SH-SY5Y (cell line): ENCODE results near the gene ZNF428.

ENCODE experiments used
- GATA2 ChIP-seq: IDR thresholded peaks from 2 replicates; pipeline ENCODE4 v1.6.1; 2011; ENCODE audit warnings: mild to moderate bottlenecking, low read depth, low read length
- GATA3 ChIP-seq: IDR thresholded peaks from 2 replicates; pipeline ENCODE4 v1.6.1; 2011; ENCODE audit warnings: low read depth, mild to moderate bottlenecking, low read length, moderate library complexity

ZNF428 gene

DNA sequence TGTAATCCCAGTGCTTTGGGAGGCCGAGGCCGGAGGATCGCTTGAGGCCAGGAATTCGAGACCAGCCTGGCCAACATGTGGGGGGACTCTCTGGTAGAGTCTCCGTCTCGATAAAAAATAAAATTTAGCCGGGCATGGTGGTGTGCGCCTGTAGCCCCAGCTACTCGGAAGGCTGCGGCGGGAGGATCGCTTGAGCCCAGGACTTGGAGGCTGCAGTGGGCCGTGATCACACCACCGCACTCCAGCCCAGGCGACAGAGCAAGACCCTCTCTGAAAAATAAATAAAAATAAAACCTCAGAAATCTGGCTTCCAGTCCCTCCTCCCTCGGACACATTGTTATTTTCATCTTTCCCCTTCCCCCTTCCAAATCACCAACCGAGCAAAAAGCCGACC, 23.8 kb downstream of the ZNF428 start:
- no peak for TF ChIP-seq GATA3
- no peak for TF ChIP-seq GATA2

DNA sequence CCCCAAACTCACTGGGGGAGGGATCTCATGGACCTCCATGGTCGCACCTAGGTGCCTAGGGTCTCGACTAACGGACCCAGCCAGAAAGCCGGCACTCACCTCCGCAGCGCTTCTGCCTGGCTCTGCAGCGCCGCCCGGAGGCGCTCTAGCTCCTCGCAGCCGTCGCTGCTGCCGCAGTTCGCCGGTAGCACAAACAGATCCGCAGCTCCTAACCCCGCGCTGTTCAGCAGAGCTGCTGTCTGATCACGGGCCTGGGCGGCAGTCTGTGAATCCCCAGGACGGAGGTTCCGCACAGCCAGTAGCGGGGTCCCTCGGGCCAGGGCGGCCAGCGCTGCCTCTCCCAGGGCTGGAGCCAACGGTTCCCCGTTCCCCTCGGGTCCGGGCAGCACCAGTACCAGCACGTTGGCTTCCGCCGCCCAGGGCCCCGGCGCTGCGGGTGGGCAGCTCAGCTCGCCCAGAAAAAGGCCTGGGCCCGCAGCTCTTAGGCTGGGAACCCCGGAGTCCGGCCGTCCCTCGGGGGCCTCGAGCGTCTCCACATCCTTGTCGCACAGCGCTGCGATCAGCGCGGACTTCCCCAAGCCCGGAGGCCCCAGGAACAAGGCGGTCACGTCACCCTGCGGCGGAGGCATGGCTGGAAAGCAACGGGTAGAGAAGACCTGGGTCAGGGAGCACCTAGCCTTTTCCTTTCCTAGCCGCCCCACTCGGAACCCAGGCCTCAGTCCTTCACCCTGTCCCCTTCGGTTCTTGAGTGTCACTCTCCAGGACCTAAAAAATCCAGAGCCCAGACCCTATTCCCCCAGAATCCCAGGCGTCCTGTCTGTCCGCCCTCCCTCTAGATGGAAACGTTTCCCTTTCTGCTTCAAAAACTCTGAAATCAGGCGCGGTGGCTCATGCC, 24.5 kb downstream of the ZNF428 start:
- TF ChIP-seq GATA3: no peak
- no peak for TF ChIP-seq GATA2

DNA sequence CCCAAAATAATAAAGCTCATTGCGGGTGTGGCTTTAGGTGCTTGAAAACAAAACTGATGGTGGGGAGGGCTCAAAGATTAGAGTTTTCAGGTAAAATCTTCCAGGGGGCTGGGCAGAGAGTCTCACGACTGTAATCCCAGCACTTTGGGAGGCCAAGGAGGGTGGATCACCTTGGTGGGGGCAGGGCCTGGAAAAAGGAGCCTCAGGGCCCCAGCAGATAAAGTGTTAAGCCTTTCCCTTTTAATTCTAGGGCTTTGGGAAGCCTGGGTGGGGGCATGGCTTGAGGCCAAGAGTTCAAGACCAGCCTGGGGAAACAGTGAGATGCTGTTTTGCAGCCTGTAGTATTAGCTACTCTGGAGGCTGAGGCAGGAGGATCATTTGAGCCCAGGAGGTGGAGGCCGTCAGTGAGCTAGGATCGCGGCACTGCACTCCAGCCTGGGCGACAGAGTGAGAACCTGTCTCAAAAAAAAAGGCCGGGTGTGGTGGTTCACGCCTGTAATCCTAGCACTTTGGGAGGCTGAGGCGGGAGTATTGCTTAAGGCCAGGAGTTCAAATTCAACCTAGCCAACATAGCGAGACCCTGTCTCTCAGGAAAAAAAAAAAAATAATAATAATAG, 25.2 kb downstream of the ZNF428 start:
- TF ChIP-seq GATA3 (no peak), GATA2 (no peak)

DNA sequence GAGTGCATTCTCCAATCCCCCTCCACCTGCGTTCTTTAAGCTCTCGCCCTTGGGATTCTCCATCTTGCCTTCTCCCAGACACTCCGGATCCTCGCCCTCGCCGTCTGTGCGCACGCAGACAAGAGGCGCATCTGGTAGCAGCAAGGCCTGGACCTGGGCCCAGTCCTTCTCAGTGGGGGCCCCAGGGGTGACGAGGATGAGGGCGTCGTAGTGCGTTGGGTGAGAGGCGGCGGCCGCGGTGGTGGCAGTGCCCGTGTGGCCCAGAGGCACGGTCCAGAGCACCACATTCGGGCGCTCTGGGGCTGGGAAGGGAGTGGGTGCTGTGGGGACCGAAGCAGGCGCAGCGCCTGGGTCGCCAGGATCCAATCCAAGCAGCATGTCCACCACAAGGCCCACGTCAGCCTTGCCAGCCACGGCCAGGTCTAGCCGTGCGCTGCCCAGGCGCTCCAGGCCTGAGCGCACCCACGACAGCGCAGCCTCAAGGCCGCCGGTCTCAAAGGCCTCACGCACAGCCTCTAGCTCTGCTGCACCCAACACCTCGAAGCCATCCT, 26.6 kb downstream of the ZNF428 start:
- no peak for TF ChIP-seq GATA3
- no peak for TF ChIP-seq GATA2

DNA sequence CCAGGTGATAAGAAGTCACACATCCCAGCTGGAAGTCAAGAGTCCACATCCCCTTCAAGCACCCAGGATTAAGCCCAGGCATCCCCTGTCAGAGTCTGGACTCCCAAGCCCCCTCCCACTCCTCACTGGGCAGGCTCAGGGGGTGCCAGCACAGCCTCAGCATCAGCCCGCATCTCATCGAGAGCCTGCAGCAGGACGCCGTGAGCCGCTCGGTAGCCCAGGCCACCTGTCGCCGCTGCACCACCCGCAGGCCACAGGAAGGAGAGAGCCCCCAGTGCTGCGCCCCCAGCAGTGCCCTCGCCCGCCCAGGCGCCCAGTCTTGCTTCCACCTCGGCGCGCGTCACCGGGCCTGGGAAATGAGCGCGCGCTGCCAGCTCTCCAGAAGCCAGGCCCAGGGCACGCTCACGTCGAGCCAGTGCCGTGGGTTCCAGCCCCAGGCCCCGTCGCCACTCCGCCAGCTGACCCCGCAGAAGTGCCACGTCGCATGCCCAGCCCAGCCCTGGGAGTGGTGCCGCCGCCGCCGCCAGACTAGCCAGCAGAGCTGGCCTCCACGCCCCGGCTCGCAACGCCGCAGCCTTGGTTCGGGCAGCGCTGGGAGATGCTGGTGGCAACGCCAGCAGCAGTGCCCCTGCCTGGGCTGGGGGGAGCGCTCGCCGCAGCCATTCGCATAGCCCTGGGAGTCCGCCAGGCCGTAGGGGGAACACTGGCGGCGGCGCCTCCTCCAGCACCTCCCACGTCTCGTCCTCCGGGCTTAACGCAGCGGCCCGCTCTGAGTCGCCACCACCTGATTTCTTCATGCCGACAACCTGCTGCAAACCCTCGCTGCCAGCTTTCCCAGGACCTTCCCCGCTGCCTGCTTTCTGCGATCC, 27.3 kb downstream of the ZNF428 start:
- TF ChIP-seq GATA2 (no peak), GATA3 (no peak)

DNA sequence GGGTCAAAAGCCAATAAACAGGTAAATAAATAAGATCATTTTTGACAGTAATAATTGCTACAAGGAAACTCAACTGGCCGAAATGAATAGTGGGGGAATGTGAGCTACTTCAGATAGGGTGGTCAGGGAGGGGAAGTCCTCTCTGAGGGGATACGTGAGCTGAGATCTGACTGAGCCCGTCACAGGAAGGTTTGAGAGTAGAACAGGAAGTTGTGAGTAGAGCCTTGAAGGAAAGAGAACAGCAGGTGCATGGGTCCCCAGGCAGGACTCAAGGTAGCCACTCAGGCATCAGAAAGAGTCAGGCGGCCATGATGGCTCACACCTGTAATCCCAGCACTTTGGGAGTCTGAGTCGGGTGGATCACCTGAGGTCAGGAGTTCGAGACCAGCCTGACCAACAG, 29.8 kb downstream of the ZNF428 start:
- no peak for TF ChIP-seq GATA3

DNA sequence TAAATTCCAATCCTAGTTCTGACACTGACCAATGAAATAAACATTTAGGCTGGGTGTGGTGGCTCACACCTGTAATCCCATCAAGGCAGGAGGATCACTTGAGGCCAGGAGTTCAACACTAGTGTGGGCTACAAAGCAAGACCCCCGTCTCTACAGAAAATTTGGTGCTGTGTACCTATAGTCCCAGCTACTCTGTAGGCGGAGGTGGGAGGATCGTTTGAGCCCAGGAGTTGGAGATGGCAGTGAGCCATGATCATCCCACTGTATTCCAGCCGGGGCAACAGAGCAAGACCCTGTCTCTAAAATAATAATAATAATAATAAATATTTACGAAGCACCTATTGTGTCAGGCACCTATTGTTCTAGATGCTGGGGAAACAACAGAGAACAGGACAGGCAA, 30.2 kb downstream of the ZNF428 start:
- TF ChIP-seq GATA2 (no peak), GATA3 (no peak)

DNA sequence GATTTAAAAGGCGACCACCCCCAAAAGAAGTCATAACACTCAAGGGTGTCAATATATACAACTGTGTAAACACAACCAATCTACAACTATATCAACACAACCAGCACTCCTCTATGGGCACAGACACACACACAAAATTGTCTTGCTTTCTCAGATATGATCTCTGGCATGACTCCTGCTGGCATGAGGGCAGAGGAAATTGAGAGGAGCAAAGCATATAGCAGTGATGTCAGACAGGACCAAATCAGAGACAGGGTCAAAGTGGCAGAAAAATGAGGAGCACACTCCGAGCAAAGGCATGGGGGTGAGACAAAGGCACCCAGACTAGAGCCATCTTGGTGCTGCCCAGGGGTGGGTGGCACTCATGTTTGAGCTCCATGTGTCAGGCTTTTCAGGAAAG, 33.1 kb downstream of the ZNF428 start:
- TF ChIP-seq GATA3 (no peak), GATA2 (peak; percentile 72)

DNA sequence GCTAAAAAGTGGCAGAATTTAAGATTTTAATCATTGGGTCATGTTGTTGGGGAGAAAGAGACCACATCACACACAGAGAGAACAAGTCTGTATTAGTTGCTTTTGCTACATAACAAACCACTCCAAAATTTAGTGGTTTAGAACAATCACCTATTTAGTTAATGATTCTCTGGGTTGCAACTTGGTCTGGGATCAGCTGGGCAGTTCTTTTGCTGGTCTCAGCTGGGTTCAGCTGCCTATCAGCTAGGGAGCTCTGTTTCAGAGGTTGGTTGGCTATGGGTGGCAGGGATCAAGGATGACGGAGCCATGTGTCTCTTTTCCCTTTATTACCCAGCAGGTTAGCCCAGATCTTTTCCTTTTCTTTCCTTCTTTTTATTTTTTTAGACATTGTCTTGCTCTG, 34.9 kb downstream of the ZNF428 start:
- TF ChIP-seq GATA3 (no peak), GATA2 (no peak)

DNA sequence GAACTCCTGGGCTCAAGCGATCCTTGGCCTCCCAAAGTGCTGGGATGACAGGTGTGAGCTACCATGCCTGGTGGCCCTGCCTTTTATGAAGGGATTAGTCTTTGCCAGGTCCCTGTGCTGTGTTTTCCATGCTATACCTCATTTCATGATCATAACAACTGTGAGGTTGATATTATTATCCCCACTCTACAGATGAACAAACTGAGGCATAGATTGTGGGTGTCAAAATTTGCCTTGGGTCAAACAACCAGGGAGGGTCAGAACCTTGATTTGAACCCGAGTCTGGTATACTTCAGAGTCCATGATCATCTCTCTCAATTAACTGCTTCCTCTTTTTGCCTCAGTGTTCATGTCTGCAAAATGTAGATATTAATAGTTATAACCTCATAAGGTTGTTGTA, 36.9 kb downstream of the ZNF428 start:
- TF ChIP-seq GATA2: no peak
- TF ChIP-seq GATA3: no peak

DNA sequence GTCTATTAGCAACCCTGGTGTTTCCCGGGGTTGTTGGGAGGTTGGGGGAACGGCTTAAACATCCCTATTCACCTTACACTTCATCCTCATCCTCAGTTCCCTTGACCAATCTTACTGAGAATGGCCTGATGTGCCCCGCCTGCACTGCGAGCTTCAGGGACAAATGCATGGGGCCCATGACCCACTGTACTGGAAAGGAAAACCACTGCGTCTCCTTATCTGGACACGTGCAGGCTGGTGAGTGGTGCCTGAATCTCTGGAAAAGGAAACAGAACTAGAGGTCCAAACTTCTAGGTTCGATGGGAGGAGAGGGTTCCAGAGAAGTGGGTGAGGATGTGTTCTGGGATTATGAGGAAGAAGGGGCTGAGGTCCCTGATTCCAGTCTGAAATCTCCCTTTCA, 38.0 kb downstream of the ZNF428 start:
- TF ChIP-seq GATA2 (no peak), GATA3 (no peak)

DNA sequence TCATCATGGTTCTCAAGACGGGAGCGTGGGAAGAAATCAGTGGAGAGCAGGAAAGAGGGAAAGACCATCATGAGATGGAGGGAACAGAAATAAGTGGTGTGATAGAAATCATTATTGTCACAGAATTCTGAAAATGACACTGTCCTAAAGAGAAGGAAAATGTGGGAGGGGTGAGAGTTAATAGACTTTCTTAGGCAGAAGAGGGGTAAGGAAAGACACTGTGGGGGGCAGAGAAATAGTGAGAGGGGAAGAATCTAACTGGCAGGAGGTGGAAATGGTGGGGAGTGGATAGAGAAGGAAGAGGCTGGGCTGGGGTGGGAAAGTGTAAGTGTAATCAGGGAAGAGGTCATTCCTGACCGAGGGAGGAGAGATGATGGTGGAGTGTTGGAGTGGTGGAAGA, 40.6 kb downstream of the ZNF428 start:
- TF ChIP-seq GATA3: no peak
- no peak for TF ChIP-seq GATA2

DNA sequence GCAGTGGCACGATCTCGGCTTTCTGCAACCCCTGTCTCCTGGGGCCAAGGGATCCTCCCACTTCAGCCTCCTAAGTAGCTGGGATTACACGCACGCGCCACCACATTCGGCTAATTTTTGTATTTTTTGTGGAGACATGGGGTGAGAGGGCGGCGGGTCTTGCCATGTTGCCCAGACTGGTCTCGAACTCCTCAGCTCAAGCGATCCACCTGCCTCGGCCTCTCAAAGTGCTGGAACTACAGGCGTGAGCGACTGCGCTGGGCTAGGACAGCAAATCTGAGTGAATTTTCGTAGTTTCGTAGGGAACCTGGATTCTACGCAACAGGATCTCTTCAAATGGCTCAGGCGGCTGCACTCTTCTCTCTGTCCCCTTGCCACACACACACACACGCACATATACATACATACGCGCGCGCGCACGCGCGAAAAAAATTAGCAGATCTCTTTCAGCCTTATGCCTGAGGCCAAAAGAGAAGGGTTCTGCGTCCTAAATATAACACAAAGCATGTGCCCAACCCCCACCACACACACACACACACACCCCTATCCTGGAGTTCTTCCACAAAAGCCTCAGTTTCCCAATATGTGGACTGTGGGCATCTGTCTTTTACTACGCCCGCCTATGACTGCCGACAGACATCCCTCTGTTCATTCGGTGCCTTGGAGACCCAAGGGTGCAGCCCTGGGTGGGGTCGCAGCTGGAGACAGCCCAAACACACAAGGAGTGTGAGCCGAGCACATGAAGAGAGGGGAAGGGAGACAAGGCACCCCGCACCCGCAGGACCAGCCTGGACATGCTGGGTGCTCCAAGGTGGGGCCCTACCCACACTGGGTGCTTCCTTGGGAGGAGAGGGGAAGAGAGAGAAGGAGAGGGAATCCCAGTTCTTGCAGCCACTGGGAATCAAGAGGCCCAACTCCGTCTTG, 43.2 kb downstream of the ZNF428 start:
- TF ChIP-seq GATA3: no peak
- TF ChIP-seq GATA2: no peak
